ENCODE results near the gene ERO1B.

GRCh38 chr1:236200925-236201324 is 80.8 kb downstream of the ERO1B start:
- TF ChIP-seq ZNF274 (IDR thresholded peaks at IDR 0.05; ENCODE audit: low read depth, low read length) (no peak), SUZ12 (IDR thresholded peaks at IDR 0.05; ENCODE audit: extremely low read depth, insufficient read depth, insufficient read length) (no peak), YY1 (IDR thresholded peaks at IDR 0.05; ENCODE audit: insufficient read depth, insufficient read length) (no peak)

Data from NT2/D1 (cell line).